GM13977 (cell line): Measurements from ENCODE around the gene ACCSL.

Source experiments
- DNase-seq: peaks from one replicate; pipeline ENCODE4 v3.0.0; 2012; ENCODE audit warnings: low spot score
- in situ Hi-C: fragments of 300-500 bp; cut with MboI; formaldehyde crosslinking; loops from one replicate; pipeline ENCODE4 v1.12.0; 2022; ENCODE audit warnings: low sequenced_read_pairs, low pct_unique_long_range_greater_than_20kb, mixed read lengths, inconsistent platforms; ENCODE audit not compliant: unreplicated experiment
- TF ChIP-seq, protein P1 (sequence below): IDR thresholded peaks from 2 replicates; pipeline ENCODE4 v1.5.1; 2012; ENCODE audit warnings: mild to moderate bottlenecking, control low read depth; ENCODE audit not compliant: insufficient read depth; ENCODE audit errors: extremely low read depth, missing control alignments

Gene ACCSL

GRCh38 chr11:44088377-44088776 is 40.6 kb downstream of the ACCSL start:
- no peak for DNase-seq
- in situ Hi-C loops: no loop called here
- TF ChIP-seq, protein P1, sequence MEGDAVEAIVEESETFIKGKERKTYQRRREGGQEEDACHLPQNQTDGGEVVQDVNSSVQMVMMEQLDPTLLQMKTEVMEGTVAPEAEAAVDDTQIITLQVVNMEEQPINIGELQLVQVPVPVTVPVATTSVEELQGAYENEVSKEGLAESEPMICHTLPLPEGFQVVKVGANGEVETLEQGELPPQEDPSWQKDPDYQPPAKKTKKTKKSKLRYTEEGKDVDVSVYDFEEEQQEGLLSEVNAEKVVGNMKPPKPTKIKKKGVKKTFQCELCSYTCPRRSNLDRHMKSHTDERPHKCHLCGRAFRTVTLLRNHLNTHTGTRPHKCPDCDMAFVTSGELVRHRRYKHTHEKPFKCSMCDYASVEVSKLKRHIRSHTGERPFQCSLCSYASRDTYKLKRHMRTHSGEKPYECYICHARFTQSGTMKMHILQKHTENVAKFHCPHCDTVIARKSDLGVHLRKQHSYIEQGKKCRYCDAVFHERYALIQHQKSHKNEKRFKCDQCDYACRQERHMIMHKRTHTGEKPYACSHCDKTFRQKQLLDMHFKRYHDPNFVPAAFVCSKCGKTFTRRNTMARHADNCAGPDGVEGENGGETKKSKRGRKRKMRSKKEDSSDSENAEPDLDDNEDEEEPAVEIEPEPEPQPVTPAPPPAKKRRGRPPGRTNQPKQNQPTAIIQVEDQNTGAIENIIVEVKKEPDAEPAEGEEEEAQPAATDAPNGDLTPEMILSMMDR: no peak

DNA sequence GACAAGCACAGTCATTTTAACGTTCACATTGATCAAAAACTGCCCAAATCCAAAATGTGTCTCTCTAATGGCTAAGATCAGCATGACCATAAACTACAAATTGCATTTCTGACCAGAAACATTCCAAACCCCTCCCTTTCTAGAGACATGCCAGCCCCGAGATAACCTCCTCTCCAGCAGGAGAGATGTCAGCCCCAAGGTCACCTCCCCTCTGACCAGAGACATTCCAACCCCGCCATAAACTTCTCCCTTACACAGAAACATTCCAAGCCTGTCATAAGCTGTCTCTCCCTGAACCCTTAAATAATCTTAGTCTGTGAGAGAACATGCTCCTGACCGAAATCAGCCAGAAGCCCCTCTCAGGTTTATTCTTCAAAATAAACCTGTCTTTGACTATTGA is 41.1 kb downstream of the ACCSL start:
- in situ Hi-C loops: no loop called here

DNA sequence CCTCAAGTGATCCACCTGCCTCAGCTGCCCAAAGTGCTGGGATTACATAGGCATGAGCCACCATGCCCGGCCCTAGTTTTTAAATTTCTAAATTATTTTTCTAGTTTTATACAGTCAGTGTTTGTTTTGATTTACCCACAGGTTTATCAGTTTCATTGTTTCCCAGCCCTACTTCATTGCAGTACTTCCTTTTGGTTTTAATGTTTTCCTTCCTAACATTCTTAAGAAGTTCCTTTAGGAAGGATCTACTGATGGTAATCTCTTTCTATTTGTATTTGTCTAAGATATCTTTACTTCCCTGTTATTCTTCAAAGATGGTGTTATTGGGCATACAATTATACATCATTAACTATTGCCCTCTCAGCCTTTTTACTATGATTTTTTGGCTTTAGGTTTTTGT is 42.8 kb downstream of the ACCSL start:
- DNase-seq: no peak
- TF ChIP-seq, protein P1: no peak
- in situ Hi-C loops: no loop called here

More for the DNA sequence above, 41.1 kb downstream of the ACCSL start:
- TF ChIP-seq, protein P1: no peak
- DNase-seq: no peak

DNA sequence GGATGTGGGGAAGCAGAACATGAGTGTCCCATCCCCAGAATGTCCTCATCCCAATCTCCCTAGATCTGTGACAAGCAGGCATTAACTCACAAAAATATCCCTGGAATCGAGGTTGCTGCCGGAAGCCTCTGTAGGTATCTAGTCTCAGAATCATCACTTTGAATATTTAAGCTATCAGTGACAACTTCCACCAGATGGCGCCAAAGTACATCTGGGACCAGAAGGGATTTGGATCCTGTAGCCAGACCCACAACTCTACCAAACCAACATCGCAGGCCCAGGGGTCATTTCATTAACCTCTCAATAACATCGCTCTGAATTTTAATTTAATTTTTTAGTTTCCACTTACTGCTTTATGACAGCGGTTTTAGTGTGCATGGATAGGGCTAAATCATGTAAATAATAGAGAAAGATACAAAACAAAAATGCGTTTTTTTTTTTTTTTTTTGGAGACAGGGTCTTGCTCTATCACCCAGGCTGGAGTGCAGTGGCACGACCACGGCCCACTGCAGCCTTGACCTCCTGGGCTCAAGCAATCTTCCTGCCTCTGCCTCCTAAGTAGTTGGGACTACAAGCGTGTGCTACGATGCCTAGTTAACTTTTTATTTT is 46.6 kb downstream of the ACCSL start:
- TF ChIP-seq, protein P1: peak; percentile 81
- peak; percentile 82 for DNase-seq
- in situ Hi-C loops: no loop called here

DNA sequence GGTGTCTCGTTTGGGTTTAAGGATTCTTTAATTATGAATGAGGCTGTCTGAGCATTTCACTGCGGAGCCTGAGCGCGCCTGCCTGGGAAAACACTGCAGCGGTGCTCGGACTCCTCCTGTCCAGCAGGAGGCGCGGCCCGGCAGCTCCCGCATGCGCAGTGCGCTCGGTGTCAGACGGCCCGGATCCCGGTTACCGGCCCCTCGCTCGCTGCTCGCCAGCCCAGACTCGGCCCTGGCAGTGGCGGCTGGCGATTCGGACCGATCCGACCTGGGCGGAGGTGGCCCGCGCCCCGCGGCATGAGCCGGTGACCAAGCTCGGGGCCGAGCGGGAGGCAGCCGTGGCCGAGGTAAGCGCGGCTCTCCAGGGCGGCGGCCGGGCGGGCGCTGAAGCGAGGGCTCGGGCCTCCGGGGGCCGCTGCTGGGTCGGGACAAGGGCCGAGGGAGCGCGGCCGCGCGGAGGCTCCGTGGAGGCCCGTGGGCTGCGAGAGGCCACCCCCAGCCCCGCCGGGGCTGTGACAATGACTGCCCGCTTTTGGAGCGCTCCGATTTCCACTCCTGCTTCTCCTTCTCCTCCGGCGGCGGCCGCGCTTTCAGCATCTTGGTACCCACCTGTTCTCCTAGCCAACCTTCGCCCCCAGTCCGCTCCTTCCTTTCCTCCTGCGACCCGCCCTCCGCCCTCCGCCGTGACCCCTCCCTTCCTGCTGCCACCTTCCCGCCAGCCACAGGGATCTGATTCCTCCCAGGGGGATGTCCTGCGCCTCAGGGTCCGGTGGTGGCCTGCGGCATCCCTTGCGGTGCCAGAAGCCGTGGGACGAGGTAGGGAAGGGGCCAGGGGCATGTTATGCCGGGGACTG is 48.0 kb downstream of the ACCSL start, which contains the start of gene EXT2:
Gene EXT2, plus strand, starts transcription at position 173 of the 854 bp plus-strand sequence. CDS start 12,035 bp downstream, outside the sequence.
- in situ Hi-C loops: no loop called here
- TF ChIP-seq, protein P1: peak; percentile 94
- peak; percentile 95 for DNase-seq

GRCh38 chr11:44096360-44097185 is 48.8 kb downstream of the ACCSL start:
- no peak for DNase-seq
- TF ChIP-seq, protein P1: no peak
- in situ Hi-C loops: no loop called here
